OCI-LY1 (cell line): ENCODE measurements around the gene KLHL2.

Experiments
- H2AFZ ChIP-seq: fragments of 200-600 bp; sonication (generic), shearing (Covaris generic); 2 replicates; pipeline ENCODE4 v1.6.0; 2014; ENCODE audit warnings: antibody characterized with exemption, mild to moderate bottlenecking, low read length
- H3F3A ChIP-seq: fragments of 200-600 bp; sonication (generic), shearing (Covaris generic); 2 replicates; pipeline ENCODE4 v1.6.0; 2014; ENCODE audit warnings: mild to moderate bottlenecking, antibody characterized with exemption, low read length, moderate library complexity; ENCODE audit not compliant: insufficient read depth
- H3K27ac ChIP-seq: fragments of 200-600 bp; sonication (generic); 2 replicates; pipeline ENCODE4 v1.5.1; 2014; ENCODE audit warnings: low read length, mixed run types, mild to moderate bottlenecking, low read depth; ENCODE audit not compliant: poor library complexity, severe bottlenecking
- H3K27me3 ChIP-seq: fragments of 200-600 bp; sonication (generic); 2 replicates; pipeline ENCODE4 v1.6.0; 2014; ENCODE audit warnings: antibody characterized with exemption, mild to moderate bottlenecking, low read length, moderate library complexity; ENCODE audit not compliant: insufficient read depth
- H3K36me3 ChIP-seq: fragments of 200-600 bp; sonication (generic); 2 replicates; pipeline ENCODE4 v1.6.1; 2014; ENCODE audit warnings: mild to moderate bottlenecking, antibody characterized with exemption, low read length, moderate library complexity, mixed read lengths; ENCODE audit not compliant: insufficient read depth
- H3K4me1 ChIP-seq: fragments of 200-600 bp; sonication (generic); 2 replicates; pipeline ENCODE4 v1.5.1; 2014; ENCODE audit warnings: mild to moderate bottlenecking, low read length, moderate library complexity; ENCODE audit not compliant: insufficient read depth, severe bottlenecking
- H3K4me2 ChIP-seq: fragments of 200-600 bp; sonication (generic), shearing (Covaris generic); 2 replicates; pipeline ENCODE4 v1.6.1; 2014; ENCODE audit warnings: low read length
- H3K4me3 ChIP-seq: fragments of 200-600 bp; sonication (generic); 2 replicates; pipeline ENCODE4 v1.5.1; 2014; ENCODE audit warnings: low read length, low read depth, mild to moderate bottlenecking, mixed read lengths; ENCODE audit not compliant: poor library complexity, severe bottlenecking
- H3K79me2 ChIP-seq: fragments of 200-600 bp; shearing (Covaris generic); 2 replicates; pipeline ENCODE4 v1.6.1; 2016; ENCODE audit warnings: mixed run types, low read length, mixed read lengths; ENCODE audit not compliant: insufficient read depth
- H3K9ac ChIP-seq: fragments of 200-600 bp; sonication (generic), shearing (Covaris generic); 2 replicates; pipeline ENCODE4 v1.6.1; 2014; ENCODE audit warnings: mild to moderate bottlenecking, low read length, mixed read lengths
- H3K9me2 ChIP-seq: fragments of 200-600 bp; sonication (generic), shearing (Covaris generic); 2 replicates; pipeline ENCODE4 v1.6.1; 2014; ENCODE audit warnings: low read depth, mild to moderate bottlenecking, low read length, mixed read lengths
- H3K9me3 ChIP-seq: fragments of 200-600 bp; shearing (Covaris generic); 2 replicates; pipeline ENCODE4 v1.6.1; 2014; ENCODE audit warnings: low read length, mixed read lengths
- H4K20me1 ChIP-seq: fragments of 200-600 bp; sonication (generic), shearing (Covaris generic); 2 replicates; pipeline ENCODE4 v1.6.0; 2016; ENCODE audit warnings: mild to moderate bottlenecking, low read length; ENCODE audit not compliant: insufficient read depth
- CTCF ChIP-seq: fragments of 200-600 bp; sonication (generic), shearing (Covaris generic); IDR thresholded peaks from 2 replicates; pipeline ENCODE4 v1.5.1; 2017; ENCODE audit warnings: mild to moderate bottlenecking, antibody characterized with exemption, low read length, moderate library complexity, mixed read lengths
- EZH2 ChIP-seq: fragments of 200-600 bp; sonication (generic), shearing (Covaris generic); IDR thresholded peaks from 2 replicates; pipeline ENCODE4 v1.8.0; 2017; ENCODE audit warnings: borderline replicate concordance, mixed run types, mild to moderate bottlenecking, antibody characterized with exemption, low read length, moderate library complexity, mixed read lengths

KLHL2 gene

GRCh38 chr4:165312506-165312905 lies 105.1 kb downstream of the KLHL2 start:
- TF ChIP-seq CTCF (no peak), EZH2 (no peak)
- peaks cover 30% of the 10 kb centered on the region for H3K36me3 ChIP-seq
- H3K27ac ChIP-seq, result no peak overlapping the region
- no peak overlapping the region for H3K9ac ChIP-seq
- H3K4me3 ChIP-seq, result no peak overlapping the region
- no peaks in the 10 kb centered on the region for H3K9me3 ChIP-seq
- H2AFZ ChIP-seq, result no peak overlapping the region
- H3K9me2 ChIP-seq, result no peaks in the 10 kb centered on the region
- H3F3A ChIP-seq, result no peaks in the 10 kb centered on the region
- no peak overlapping the region for H3K4me2 ChIP-seq
- H3K4me1 ChIP-seq, result no peaks in the 10 kb centered on the region
- H4K20me1 ChIP-seq, result no peaks in the 10 kb centered on the region
- no peaks in the 10 kb centered on the region for H3K79me2 ChIP-seq
- H3K27me3 ChIP-seq, result no peaks in the 10 kb centered on the region

- Histone ChIP-seq H3K4me3 (no peak overlapping the region), H3K27me3 (no peaks in the 10 kb centered on the region), H3K79me2 (no peaks in the 10 kb centered on the region), H3K4me2 (no peak overlapping the region), H4K20me1 (no peaks in the 10 kb centered on the region), H3K9me2 (no peaks in the 10 kb centered on the region), H3K9me3 (no peaks in the 10 kb centered on the region), H3K9ac (no peak overlapping the region), H3K4me1 (no peaks in the 10 kb centered on the region), H3F3A (no peaks in the 10 kb centered on the region; the same call in 1 of the 2 replicates), H2AFZ (no peak overlapping the region), H3K36me3 (0 out of 2 replicates have a peak, but pooled peaks cover 3% of the 10 kb centered on the region), H3K27ac (no peak overlapping the region)
- no peak for TF ChIP-seq CTCF
- TF ChIP-seq EZH2, result no peak
Measured at GRCh38 chr4:165319030-165319429, 111.7 kb downstream of the KLHL2 start.

- H2AFZ ChIP-seq, result no peak overlapping the region
- H3K4me1 ChIP-seq, result no peaks in the 10 kb centered on the region
- H3F3A ChIP-seq, result no peaks in the 10 kb centered on the region; the same call in 1 of the 2 replicates
- no peaks in the 10 kb centered on the region for H3K9me2 ChIP-seq
- H3K9me3 ChIP-seq, result no peaks in the 10 kb centered on the region
- TF ChIP-seq EZH2, result no peak
- TF ChIP-seq CTCF, result no peak
- H3K9ac ChIP-seq, result no peak overlapping the region
- no peaks in the 10 kb centered on the region for H3K79me2 ChIP-seq
- H3K4me2 ChIP-seq, result no peak overlapping the region
- H3K27ac ChIP-seq, result no peak overlapping the region
- 0 out of 2 replicates have a peak, but pooled peaks cover 3% of the 10 kb centered on the region for H3K36me3 ChIP-seq
- no peaks in the 10 kb centered on the region for H3K27me3 ChIP-seq
- H4K20me1 ChIP-seq, result no peaks in the 10 kb centered on the region
- no peak overlapping the region for H3K4me3 ChIP-seq
Measured at GRCh38 chr4:165319509-165319908, 112.1 kb downstream of the KLHL2 start.
